H1 (cell line): ENCODE data around the gene SEC24A. TPM values are rescaled to one million over a fixed set of nuclear protein-coding genes. Genes with fewer than 3 reads are reported as not detected.

Experiments used
- CTCF ChIA-PET: fragments of 300-600 bp; sonication (Branson Sonifier 250); formaldehyde crosslinking; loops from one replicate; lab custom pipeline; 2021; ENCODE audit not compliant: partially characterized antibody; lab: Charles Lee
- POLR2A ChIA-PET: fragments of 300-600 bp; sonication (Branson Sonifier 250); formaldehyde crosslinking; loops from one replicate; lab custom pipeline; 2021; ENCODE audit warnings: inconsistent platforms; ENCODE audit not compliant: partially characterized antibody; lab: Charles Lee
- DNase-seq, 2 experiments: peaks; one replicate each; pipeline versions ENCODE4 v3.0.0 to v3.0.0-alpha.2; 2010 to 2022; ENCODE audit warnings: low spot score in 2 of 2, low read depth in 1 of 2, mixed read lengths in 1 of 2
- FAIRE-seq: peaks from 2 replicates; lab custom pipeline; 2011; peaks lifted over from hg19 to GRCh38; lab: Jason Lieb, UNC
- H2AFZ ChIP-seq: 2 replicates; pipeline ENCODE4 v1.8.1; 2012; ENCODE audit warnings: low read length, inconsistent platforms
- H2AK5ac ChIP-seq: 2 replicates; pipeline ENCODE4 v1.6.1; 2013; ENCODE audit warnings: low read depth, low read length
- H2BK120ac ChIP-seq: replicated peaks from 2 replicates; pipeline ENCODE3; 2013; ENCODE audit warnings: low read depth, low read length, inconsistent platforms
- H2BK12ac ChIP-seq: 2 replicates; pipeline ENCODE4 v1.6.1; 2013; ENCODE audit warnings: low read depth, low read length
- H2BK15ac ChIP-seq: 2 replicates; pipeline ENCODE4 v1.6.1; 2013; ENCODE audit warnings: low read length
- H2BK20ac ChIP-seq: 2 replicates; pipeline ENCODE4 v1.6.1; 2013; ENCODE audit warnings: low read length
- H2BK5ac ChIP-seq: 2 replicates; pipeline ENCODE4 v1.6.1; 2013; ENCODE audit warnings: low read depth, low read length
- H3K14ac ChIP-seq: 2 replicates; pipeline ENCODE4 v1.6.1; 2013; ENCODE audit warnings: inconsistent platforms; ENCODE audit not compliant: insufficient read length
- H3K18ac ChIP-seq: 2 replicates; pipeline ENCODE4 v1.6.1; 2013; ENCODE audit warnings: low read length; ENCODE audit errors: extremely low read depth
- H3K23ac ChIP-seq: 2 replicates; pipeline ENCODE4 v1.6.1; 2013; ENCODE audit warnings: inconsistent platforms; ENCODE audit not compliant: insufficient read length
- H3K23me2 ChIP-seq: 2 replicates; pipeline ENCODE4 v1.6.1; 2013; ENCODE audit warnings: low read depth, low read length
- H3K27ac ChIP-seq: 2 replicates; pipeline ENCODE4 v1.6.1; 2011; ENCODE audit warnings: low read depth, low read length, inconsistent platforms
- H3K27me3 ChIP-seq, 4 experiments: replicated peaks in 1 of 4; 1 replicate in 1 of 4; 2 replicates in 3 of 4; pipeline versions ENCODE4 v1.6.1 to v1.8.1; 2011 to 2013; ENCODE audit warnings: low read length in 3 of 4, mild to moderate bottlenecking in 3 of 4, inconsistent platforms in 2 of 4, mixed read lengths in 2 of 4, moderate library complexity in 1 of 4; ENCODE audit not compliant: control insufficient read depth in 3 of 4, insufficient read depth in 3 of 4; ENCODE audit errors: extremely low read depth in 1 of 4
- H3K36me3 ChIP-seq, 4 experiments: 2 replicates each; pipeline versions ENCODE4 v1.6.1 to v1.8.1; 2011 to 2013; ENCODE audit warnings: mild to moderate bottlenecking in 4 of 4, low read length in 3 of 4, moderate library complexity in 2 of 4, control low read depth in 1 of 4, inconsistent platforms in 1 of 4; ENCODE audit not compliant: insufficient read depth in 4 of 4, control insufficient read depth in 2 of 4
- H3K4ac ChIP-seq: replicated peaks from 2 replicates; pipeline ENCODE3; 2013; ENCODE audit warnings: low read length, low read depth, mixed read lengths, inconsistent platforms; ENCODE audit not compliant: insufficient read length
- H3K4me1 ChIP-seq, 4 experiments: replicated peaks in 1 of 4; 1 replicate in 1 of 4; 2 replicates in 3 of 4; pipeline versions ENCODE4 v1.6.1 to v1.8.1; 2011 to 2013; ENCODE audit warnings: low read length in 3 of 4, inconsistent platforms in 2 of 4, mixed read lengths in 1 of 4; ENCODE audit not compliant: insufficient read depth in 4 of 4, control insufficient read depth in 3 of 4
- H3K4me2 ChIP-seq, 2 experiments: 2 replicates each; pipeline versions ENCODE4 v1.6.1 to v1.8.1; 2011 to 2013; ENCODE audit warnings: low read depth in 2 of 2, low read length in 2 of 2, control low read depth in 1 of 2, inconsistent platforms in 1 of 2, mild to moderate bottlenecking in 1 of 2; ENCODE audit not compliant: insufficient read depth in 1 of 2
- H3K4me3 ChIP-seq, 4 experiments: fragments of 200-600, 300-600 bp in 1 of 4; sonication (generic), shearing (Covaris generic), sonication (Bioruptor Twin) in 1 of 4; 2 replicates each; pipeline versions ENCODE4 v1.5.1 to v1.8.1; 2011 to 2016; ENCODE audit warnings: low read length in 4 of 4, low read depth in 3 of 4, control low read depth in 2 of 4, inconsistent platforms in 2 of 4, mild to moderate bottlenecking in 2 of 4, mixed read lengths in 1 of 4, moderate library complexity in 1 of 4; ENCODE audit not compliant: insufficient read depth in 2 of 4; ENCODE audit errors: extremely low read depth in 1 of 4
- H3K56ac ChIP-seq: replicated peaks from 2 replicates; pipeline ENCODE3; 2013; ENCODE audit warnings: low read depth, mild to moderate bottlenecking, mixed read lengths, low read length, inconsistent platforms; ENCODE audit not compliant: insufficient read length
- H3K79me1 ChIP-seq: 2 replicates; pipeline ENCODE4 v1.6.1; 2013; ENCODE audit warnings: low read depth, low read length, control low read depth
- H3K79me2 ChIP-seq, 2 experiments: 2 replicates each; pipeline versions ENCODE4 v1.6.1 to v1.8.1; 2012 to 2013; ENCODE audit warnings: low read length in 2 of 2, mild to moderate bottlenecking in 2 of 2, inconsistent platforms in 1 of 2; ENCODE audit not compliant: insufficient read depth in 2 of 2, control insufficient read depth in 1 of 2
- H3K9ac ChIP-seq, 4 experiments: replicated peaks in 1 of 4; 1 replicate in 1 of 4; 2 replicates in 3 of 4; pipeline versions ENCODE4 v1.6.1 to v1.8.1; 2011 to 2013; ENCODE audit warnings: low read depth in 3 of 4, low read length in 3 of 4, control low read depth in 2 of 4, mild to moderate bottlenecking in 2 of 4, moderate library complexity in 2 of 4, inconsistent platforms in 1 of 4; ENCODE audit errors: extremely low read depth in 1 of 4
- H3K9me3 ChIP-seq, 2 experiments: 2 replicates each; pipeline versions ENCODE4 v1.6.1 to v1.8.1; 2012 to 2013; ENCODE audit warnings: mild to moderate bottlenecking in 2 of 2, moderate library complexity in 2 of 2, control low read depth in 1 of 2, inconsistent platforms in 1 of 2, low read depth in 1 of 2, low read length in 1 of 2, mixed read lengths in 1 of 2; ENCODE audit not compliant: insufficient read depth in 2 of 2
- H4K20me1 ChIP-seq, 2 experiments: replicated peaks in 1 of 2; 2 replicates each; pipeline versions ENCODE3 to v1.8.1; 2011 to 2013; ENCODE audit warnings: inconsistent platforms in 2 of 2, low read length in 2 of 2, mild to moderate bottlenecking in 1 of 2; ENCODE audit not compliant: insufficient read depth in 2 of 2, control insufficient read depth in 1 of 2
- H4K5ac ChIP-seq: 2 replicates; pipeline ENCODE4 v1.6.1; 2013; ENCODE audit warnings: low read length, low read depth, mixed read lengths, inconsistent platforms; ENCODE audit not compliant: insufficient read length
- H4K8ac ChIP-seq: 2 replicates; pipeline ENCODE4 v1.8.0; 2013; ENCODE audit warnings: mild to moderate bottlenecking, moderate library complexity, low read length, inconsistent platforms; ENCODE audit not compliant: insufficient read depth; ENCODE audit errors: extremely low read depth
- H4K91ac ChIP-seq: replicated peaks from 2 replicates; pipeline ENCODE3; 2013; ENCODE audit warnings: low read length, mixed read lengths, inconsistent platforms; ENCODE audit not compliant: insufficient read length
- ASH2L ChIP-seq: fragments of 200-600, 300-600 bp; sonication (generic); IDR thresholded peaks from one replicate; pipeline ENCODE4 v1.7.1; 2017; ENCODE audit warnings: low read length
- BACH1 ChIP-seq: IDR thresholded peaks from 2 replicates; pipeline ENCODE4 v1.6.1; 2012; ENCODE audit warnings: low read length, improper control_type of control experiment
- BCL11A ChIP-seq, 2 experiments: IDR thresholded peaks; one replicate each; pipeline ENCODE4 v1.6.1; 2011; ENCODE audit warnings: low read depth in 2 of 2, low read length in 2 of 2, mild to moderate bottlenecking in 2 of 2
- CBX5 ChIP-seq: fragments of 300-800, 300-1000 bp; sonication (generic); IDR thresholded peaks from 2 replicates; pipeline ENCODE4 v1.7.1; 2016; ENCODE audit warnings: antibody characterized with exemption, low read length, low read depth
- CHD2 ChIP-seq: IDR thresholded peaks from 2 replicates; pipeline ENCODE4 v1.6.1; 2012; ENCODE audit warnings: low read length, improper control_type of control experiment
- CREB1 ChIP-seq: IDR thresholded peaks from 2 replicates; pipeline ENCODE4 v1.6.1; 2012; ENCODE audit warnings: inconsistent platforms
- EZH2 ChIP-seq: fragments of 200-600 bp; sonication (generic); IDR thresholded peaks from 2 replicates; pipeline ENCODE4 v1.7.1; 2012; ENCODE audit warnings: low read depth, mild to moderate bottlenecking, moderate library complexity, low read length, inconsistent platforms; ENCODE audit not compliant: severe bottlenecking
- HDAC6 ChIP-seq: IDR thresholded peaks from one replicate; pipeline ENCODE4 v1.7.1; 2012; ENCODE audit warnings: low read depth, mild to moderate bottlenecking, inconsistent platforms, low read length, moderate library complexity
- JUND ChIP-seq: IDR thresholded peaks from 2 replicates; pipeline ENCODE4 v1.6.1; 2011; ENCODE audit warnings: mild to moderate bottlenecking, improper control_type of control experiment, low read length
- KDM1A ChIP-seq: fragments of 200-600, 300-600 bp; sonication (generic); IDR thresholded peaks from 2 replicates; pipeline ENCODE4 v1.7.1; 2016; ENCODE audit warnings: mild to moderate bottlenecking, low read length, borderline replicate concordance
- MAFK ChIP-seq: IDR thresholded peaks from 2 replicates; pipeline ENCODE4 v1.6.1; 2012; ENCODE audit warnings: low read depth, mild to moderate bottlenecking, improper control_type of control experiment, low read length
- SP4 ChIP-seq: IDR thresholded peaks from 2 replicates; pipeline ENCODE4 v1.6.1; 2012; ENCODE audit warnings: low read length, inconsistent platforms
- TAF1 ChIP-seq: IDR thresholded peaks from 2 replicates; pipeline ENCODE4 v1.6.1; 2011; ENCODE audit warnings: mild to moderate bottlenecking, low read depth, low read length
- TAF7 ChIP-seq: optimal IDR thresholded peaks from 2 replicates; pipeline ENCODE3; 2011; ENCODE audit warnings: low read depth, mild to moderate bottlenecking, inconsistent platforms, low read length, moderate library complexity, borderline replicate concordance
- TEAD4 ChIP-seq: IDR thresholded peaks from 2 replicates; pipeline ENCODE4 v1.6.1; 2012; ENCODE audit warnings: low read depth, low read length, inconsistent platforms, mixed read lengths
- WGBS, 2 experiments: shearing (Covaris generic) in 1 of 2; methylation state at CpG; one replicate each; pipeline versions ENCODE4 v1.1.6 to v1.1.7; 2013 to 2015; ENCODE audit warnings: low lambda C conversion rate in 2 of 2, mixed read lengths in 2 of 2, inconsistent platforms in 1 of 2, low coverage in 1 of 2, missing lambda C conversion rate in 1 of 2; ENCODE audit not compliant: insufficient replicate concordance in 2 of 2, insufficient coverage in 1 of 2, insufficient read length in 1 of 2; ENCODE audit errors: extremely low coverage in 1 of 2, missing lambda C conversion rate in 1 of 2; 5-methylcytosine and 5-hydroxymethylcytosine counted together
- polyA plus RNA-seq, 7 experiments: library from polyadenylated mRNA; depleted of rRNA in 3 of 7; stranded (reverse) in 5 of 7; unstranded in 2 of 7; fragments of >200 nt in 5 of 7; fragments of 200-250 nt in 2 of 7; gene quantifications; 1 replicate in 5 of 7; 2 replicates in 1 of 7; 4 replicates in 1 of 7; pipeline versions ENCODE4 v1.2.1 to v1.2.3, GENCODE V29; 2011 to 2013; ENCODE audit warnings: missing spikeins in 2 of 7, mixed read lengths in 2 of 7
- total RNA-seq: library from RNA; stranded (reverse); fragmentation: NEBNext Ultra II Directional; extraction: Animal tissue kit (Norgen Biotek cat#: 25700); gene quantifications from 2 replicates; pipeline ENCODE4 v1.2.1, GENCODE V29; 2021
- TF ChIP-seq, protein P1 (sequence below): IDR thresholded peaks from 2 replicates; pipeline ENCODE4 v1.6.1; 2012; ENCODE audit warnings: inconsistent platforms

SEC24A gene
- total and polyA plus RNA-seq, 2 of the 8 experiments (the other 6 are each of a cell fraction or from before 2014, with no cell fraction given), result 18.8 to 33.7 TPM

DNA sequence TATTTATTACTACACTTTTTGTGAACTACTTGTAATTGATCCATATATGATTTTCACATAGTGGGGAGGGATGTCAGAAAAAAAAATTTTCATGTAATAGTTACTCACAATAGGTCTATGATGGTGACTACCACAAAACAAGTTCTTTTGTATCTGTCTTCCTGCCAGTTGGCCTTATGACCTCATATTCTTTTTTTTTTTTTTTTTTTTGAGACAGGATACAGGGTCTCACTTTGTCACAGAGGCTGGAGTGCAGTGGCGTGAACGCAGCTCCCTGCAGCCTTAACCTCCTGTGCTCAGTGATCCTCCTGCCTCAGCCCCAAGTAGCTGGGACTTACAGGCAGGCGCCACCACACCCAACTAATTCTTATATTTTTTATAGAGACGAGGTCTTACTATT lies 10.9 kb downstream of the SEC24A start:
- ChIA-PET POLR2A (no interaction called here), CTCF (interaction anchor here (1.0 kb wide), 1 partner anchor 79 kb away, joined by 3 read pairs; no protein-coding TSS in a partner anchor)
- H4K20me1 ChIP-seq, result peaks cover 0 to 1% of the 10 kb centered on the region in 2 experiments
- no peak overlapping the region for H2BK120ac ChIP-seq
- H4K91ac ChIP-seq, result no peak overlapping the region
- no peak overlapping the region for H3K56ac ChIP-seq
- DNase-seq, result no peak
- no peak overlapping the region for H4K8ac ChIP-seq
- H3K4me3 ChIP-seq, result no peak overlapping the region
- 99% methylated on average over 4 of the region's 4 CpGs; no CpG with 5 or more reads in 1 of the 2 experiments for WGBS, 2 experiments
- H3K23me2 ChIP-seq, result no peaks in the 10 kb centered on the region
- no peak overlapping the region for H3K9ac ChIP-seq
- H4K5ac ChIP-seq, result no peak overlapping the region
- no peak overlapping the region for H3K14ac ChIP-seq
- H2AK5ac ChIP-seq, result no peak overlapping the region
- no peaks in the 10 kb centered on the region for H3K27me3 ChIP-seq
- no peak overlapping the region for H3K4me2 ChIP-seq
- no peaks in the 10 kb centered on the region for H3K4me1 ChIP-seq
- H3K79me1 ChIP-seq, result peaks cover 7% of the 10 kb centered on the region; the same call in 1 of the 2 replicates
- peaks cover 4 to 14% (median 6%) of the 10 kb centered on the region in 4 experiments; a peak in 6 of 8 replicates for H3K36me3 ChIP-seq
- no peaks in the 10 kb centered on the region for H3K9me3 ChIP-seq
- FAIRE-seq, result no peak
- H3K27ac ChIP-seq, result no peak overlapping the region
- H3K18ac ChIP-seq, result no peak overlapping the region
- no peak overlapping the region for H3K4ac ChIP-seq
- no peak overlapping the region for H2AFZ ChIP-seq
- no peak overlapping the region for H2BK12ac ChIP-seq
- no peak overlapping the region for H2BK15ac ChIP-seq
- H3K79me2 ChIP-seq, result peaks cover 0 to 62% of the 10 kb centered on the region in 2 experiments; a peak in 2 of 4 replicates
- no peak overlapping the region for H2BK5ac ChIP-seq
- no peak overlapping the region for H3K23ac ChIP-seq
- no peak overlapping the region for H2BK20ac ChIP-seq
- TF ChIP-seq KDM1A (no peak), BACH1 (no peak), JUND (no peak), BCL11A (IDR thresholded peaks at IDR 0.05; ENCODE audit: low read depth in 2 of 2, low read length in 2 of 2) (no peak), MAFK (no peak), ASH2L (no peak), CREB1 (no peak), CBX5 (no peak), HDAC6 (no peak), TAF1 (no peak), TEAD4 (no peak), TAF7 (no peak), CHD2 (no peak), SP4 (no peak), EZH2 (no peak)
- TF ChIP-seq, protein P1, sequence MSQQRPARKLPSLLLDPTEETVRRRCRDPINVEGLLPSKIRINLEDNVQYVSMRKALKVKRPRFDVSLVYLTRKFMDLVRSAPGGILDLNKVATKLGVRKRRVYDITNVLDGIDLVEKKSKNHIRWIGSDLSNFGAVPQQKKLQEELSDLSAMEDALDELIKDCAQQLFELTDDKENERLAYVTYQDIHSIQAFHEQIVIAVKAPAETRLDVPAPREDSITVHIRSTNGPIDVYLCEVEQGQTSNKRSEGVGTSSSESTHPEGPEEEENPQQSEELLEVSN, result no peak
